ENCODE results near the gene KCNQ1. TPM values are rescaled to one million over a fixed set of nuclear protein-coding genes. Genes with fewer than 3 reads are reported as not detected.

Gene KCNQ1
- total RNA-seq, 1 experiment from 2014 or later, result 2.3 TPM

DNA sequence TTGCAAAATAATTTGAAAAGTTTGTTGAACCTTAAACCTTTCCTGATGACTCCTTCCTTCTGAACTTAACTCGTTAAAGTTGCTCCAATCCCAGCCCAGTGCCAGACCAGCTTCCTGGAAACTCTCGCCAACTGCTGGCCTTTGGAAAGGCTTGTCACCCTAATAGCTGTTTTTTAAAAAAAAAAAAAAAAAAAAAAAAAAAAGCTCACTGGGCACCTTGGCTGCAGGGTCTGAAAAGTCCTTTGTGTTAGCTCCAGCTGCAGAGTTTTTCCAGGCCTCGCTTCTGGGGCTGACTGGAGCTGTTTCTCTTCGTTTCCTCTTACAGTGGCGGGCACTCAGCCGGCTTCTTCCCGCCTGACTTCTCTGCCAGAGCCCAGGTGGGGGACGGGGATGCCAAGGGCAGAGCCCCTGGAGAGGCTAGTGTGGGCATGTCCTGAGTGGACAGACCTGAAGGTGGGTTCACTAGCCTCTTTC lies 229.9 kb downstream of the KCNQ1 start:
- Histone ChIP-seq H2BK12ac (ENCODE audit: insufficient read length, low read depth, low read length) (no peak overlapping the region), H3K23ac (ENCODE audit: insufficient read length, low read depth, low read length) (no peak overlapping the region), H4K91ac (ENCODE audit: insufficient read length, low read depth, low read length) (no peak overlapping the region), H3K79me2 (ENCODE audit: insufficient read depth, low read length) (no peaks in the 10 kb centered on the region; the same call in 1 of the 2 replicates), H2AFZ (ENCODE audit: low read length) (no peak overlapping the region), H4K8ac (replicated peaks; ENCODE audit: insufficient read length, low read depth, low read length) (no peak overlapping the region), H2AK5ac (ENCODE audit: insufficient read length, low read length) (no peak overlapping the region), H3K27me3 (ENCODE audit: insufficient read depth, low read length) (no peaks in the 10 kb centered on the region), H3K9me3 (ENCODE audit: control insufficient read depth, low read depth, low read length) (no peaks in the 10 kb centered on the region), H3K56ac (ENCODE audit: insufficient read length, low read depth, low read length) (no peak overlapping the region), H2BK5ac (ENCODE audit: insufficient read length, low read length) (no peak overlapping the region), H3T11ph (ENCODE audit: low read length) (no peak overlapping the region), H3K18ac (ENCODE audit: insufficient read length, low read depth, low read length) (no peak overlapping the region), H3K79me1 (ENCODE audit: insufficient read depth, low read depth, low read length, poor library complexity, severe bottlenecking) (no peaks in the 10 kb centered on the region), H3K14ac (ENCODE audit: insufficient read depth, low read length) (no peak overlapping the region), H3K27ac (ENCODE audit: insufficient read length, low read depth, low read length) (no peak overlapping the region), H3K4me2 (ENCODE audit: insufficient read depth, insufficient read length, low read length) (no peak overlapping the region), H2BK20ac (ENCODE audit: low read depth, low read length, poor library complexity, severe bottlenecking) (no peak overlapping the region), H3K9ac (ENCODE audit: extremely low read depth, insufficient read length, low read length) (no peak overlapping the region), H2BK120ac (ENCODE audit: low read depth, low read length, poor library complexity, severe bottlenecking) (no peak overlapping the region), H4K20me1 (ENCODE audit: control insufficient read depth, insufficient read depth, insufficient read length) (peaks cover 3% of the 10 kb centered on the region), H2BK15ac (ENCODE audit: low read depth, low read length) (no peak overlapping the region), H3K4ac (ENCODE audit: low read depth, low read length) (no peak overlapping the region), H3K4me1 (ENCODE audit: insufficient read depth, low read length) (no peaks in the 10 kb centered on the region; the same call in 1 of the 2 replicates), H3K23me2 (ENCODE audit: insufficient read length, low read depth, low read length, poor library complexity, severe bottlenecking) (no peaks in the 10 kb centered on the region), H4K5ac (ENCODE audit: insufficient read length, low read depth, low read length) (no peak overlapping the region)
- H3K4me1 Mint-ChIP-seq, result peaks cover 16 to 26% of the 10 kb centered on the region in 2 experiments
- no peak overlapping the region for H3K27ac Mint-ChIP-seq
- DNase-seq, result peak; percentile 20
- peaks cover 17% of the 10 kb centered on the region for H3K27me3 Mint-ChIP-seq (ENCODE audit: low read depth)
- WGBS (ENCODE audit: extremely low coverage, insufficient read length, low lambda C conversion rate), result no CpG with 5 or more reads among the region's 8 CpGs
- H3K36me3 Mint-ChIP-seq (ENCODE audit: insufficient read depth in 1 of 3, low read depth in 3 of 3), result peaks cover 0 to 2% (median 1%) of the 10 kb centered on the region in 3 experiments; a peak in 1 of 7 replicates
- H3K4me3 Mint-ChIP-seq, result no peak overlapping the region
- TF ChIP-seq CTCF (conservative IDR thresholded peaks at IDR 0.05), result no peak
- no peaks in the 10 kb centered on the region; a peak in 1 of 5 replicates for H3K9me3 Mint-ChIP-seq

Data from H9 (cell line).